Fibroblast of skin of right biceps (primary cell): ENCODE results near the gene RPL37A.

ENCODE experiments used
- DNase-seq: peaks from one replicate; pipeline ENCODE4 v3.0.0-alpha.2; 2013

RPL37A gene

GRCh38 chr2:216498379-216499352, at the start of gene RPL37A:
Gene RPL37A (plus strand): TSS chr2:216498844. CDS start chr2:216498875, 31 bp downstream.
- peak; percentile 97 for DNase-seq

- DNase-seq = no peak
Observed at GRCh38 chr2:216450346-216450745, 48.3 kb upstream of the RPL37A start.

GRCh38 chr2:216450784-216451183, 47.9 kb upstream of the RPL37A start:
- DNase-seq = no peak

GRCh38 chr2:216453955-216454614, 44.6 kb upstream of the RPL37A start:
- peak; percentile 8 for DNase-seq

DNA sequence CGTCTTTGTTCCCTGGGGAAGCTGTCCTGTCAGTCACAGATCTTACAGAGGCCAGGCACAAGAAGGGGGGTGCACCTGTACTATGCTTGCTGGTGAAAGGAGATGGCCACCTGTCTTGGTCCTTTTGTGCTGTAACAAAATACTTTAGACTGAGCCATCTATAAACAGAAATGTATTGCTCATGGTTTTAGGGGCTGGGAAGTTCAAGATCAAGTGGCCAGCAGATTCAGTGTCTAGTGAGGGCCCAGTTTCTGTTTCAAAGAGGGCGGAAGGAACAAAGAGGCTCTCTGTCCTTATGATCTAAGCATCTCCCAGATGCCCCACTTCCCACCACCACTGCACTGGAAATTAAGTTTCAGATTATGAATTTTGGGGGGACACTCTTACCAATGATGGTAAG, 35.5 kb upstream of the RPL37A start:
- no peak for DNase-seq

DNA sequence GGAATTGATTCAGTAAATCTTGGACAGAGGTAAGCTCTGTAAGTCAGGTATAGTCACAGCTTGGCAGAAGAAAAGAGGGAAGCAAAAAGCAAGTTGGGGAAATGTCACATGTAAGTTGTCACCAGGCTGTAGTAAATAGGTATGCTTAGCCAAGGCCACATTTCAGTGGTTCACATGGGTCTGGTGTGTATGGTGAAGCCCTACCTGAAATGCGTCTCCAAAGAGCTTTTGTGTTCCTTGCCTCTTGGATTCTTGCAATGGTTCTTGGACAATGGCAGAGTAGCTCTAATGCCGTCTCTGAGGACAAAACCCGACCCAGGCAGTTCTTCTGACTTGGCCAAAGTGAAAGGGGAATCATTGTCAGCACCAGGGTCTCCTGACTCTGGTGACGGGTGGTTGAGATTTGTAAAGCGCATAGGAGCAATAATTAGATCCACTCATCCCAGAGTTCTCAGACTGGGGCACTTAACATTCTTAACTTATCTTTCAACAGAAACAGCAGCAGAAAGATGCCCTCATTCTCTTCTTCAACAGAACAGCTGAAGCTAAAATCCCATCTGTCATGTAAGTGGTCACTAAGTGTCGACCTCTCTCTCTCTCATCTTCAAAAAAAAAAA, 34.4 kb upstream of the RPL37A start:
- DNase-seq = no peak

- DNase-seq = no peak
Observed at GRCh38 chr2:216465579-216466195, 33.0 kb upstream of the RPL37A start.

DNA sequence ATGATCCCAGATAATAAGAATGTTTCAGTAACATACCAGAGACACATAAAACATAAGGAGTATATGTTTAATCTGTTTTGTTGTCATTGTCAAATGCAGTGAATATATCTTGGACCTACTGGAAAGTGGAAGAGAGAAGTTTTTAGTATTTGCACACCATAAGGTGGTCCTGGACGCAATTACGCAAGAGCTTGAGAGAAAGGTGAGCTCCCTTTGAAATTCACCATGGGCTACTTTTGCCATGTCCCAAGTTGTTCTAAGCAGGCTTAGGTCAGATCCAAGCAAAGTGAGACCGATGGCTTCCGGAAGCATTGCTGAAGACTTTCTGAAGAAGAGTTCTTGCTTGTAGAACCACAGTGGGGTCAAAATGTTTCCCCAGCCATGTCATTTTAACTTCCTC, 30.8 kb upstream of the RPL37A start:
- no peak for DNase-seq

GRCh38 chr2:216469661-216470060, 29.0 kb upstream of the RPL37A start:
- DNase-seq = no peak

GRCh38 chr2:216473187-216473586, 25.5 kb upstream of the RPL37A start:
- no peak for DNase-seq

DNA sequence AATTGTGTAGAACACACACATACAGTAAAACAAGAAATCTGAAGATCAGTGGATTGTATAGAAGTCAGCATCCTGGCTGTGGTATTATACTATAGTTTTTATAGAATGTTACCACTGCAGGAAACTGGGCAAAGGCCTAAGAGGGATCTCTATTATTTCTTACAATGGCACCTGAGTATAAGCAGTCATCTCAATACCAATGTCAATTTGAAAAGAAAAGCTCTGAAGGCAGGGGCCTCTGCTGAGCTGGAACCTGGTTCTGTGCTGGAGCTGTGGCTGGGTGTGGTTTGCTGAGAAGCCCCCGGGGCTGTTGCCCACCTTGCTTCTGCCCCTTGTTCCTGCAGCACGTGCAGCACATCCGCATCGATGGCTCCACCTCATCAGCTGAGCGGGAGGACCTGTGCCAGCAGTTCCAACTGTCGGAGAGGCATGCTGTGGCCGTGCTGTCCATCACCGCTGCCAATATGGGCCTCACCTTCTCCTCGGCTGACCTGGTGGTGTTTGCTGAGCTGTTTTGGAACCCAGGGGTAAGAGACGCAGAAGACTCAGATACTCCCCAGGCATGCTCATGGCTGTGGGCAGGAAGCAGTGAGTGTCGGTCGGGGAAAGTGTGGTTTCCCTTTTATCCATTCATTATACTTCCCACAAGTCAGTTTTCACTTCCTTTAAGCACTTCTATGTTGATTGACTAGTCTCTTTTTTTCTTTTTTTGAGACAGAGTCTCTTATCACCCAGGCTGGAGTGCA, 23.5 kb upstream of the RPL37A start:
- no peak for DNase-seq

- DNase-seq = no peak
Observed at GRCh38 chr2:216475767-216476166, 22.9 kb upstream of the RPL37A start.

DNA sequence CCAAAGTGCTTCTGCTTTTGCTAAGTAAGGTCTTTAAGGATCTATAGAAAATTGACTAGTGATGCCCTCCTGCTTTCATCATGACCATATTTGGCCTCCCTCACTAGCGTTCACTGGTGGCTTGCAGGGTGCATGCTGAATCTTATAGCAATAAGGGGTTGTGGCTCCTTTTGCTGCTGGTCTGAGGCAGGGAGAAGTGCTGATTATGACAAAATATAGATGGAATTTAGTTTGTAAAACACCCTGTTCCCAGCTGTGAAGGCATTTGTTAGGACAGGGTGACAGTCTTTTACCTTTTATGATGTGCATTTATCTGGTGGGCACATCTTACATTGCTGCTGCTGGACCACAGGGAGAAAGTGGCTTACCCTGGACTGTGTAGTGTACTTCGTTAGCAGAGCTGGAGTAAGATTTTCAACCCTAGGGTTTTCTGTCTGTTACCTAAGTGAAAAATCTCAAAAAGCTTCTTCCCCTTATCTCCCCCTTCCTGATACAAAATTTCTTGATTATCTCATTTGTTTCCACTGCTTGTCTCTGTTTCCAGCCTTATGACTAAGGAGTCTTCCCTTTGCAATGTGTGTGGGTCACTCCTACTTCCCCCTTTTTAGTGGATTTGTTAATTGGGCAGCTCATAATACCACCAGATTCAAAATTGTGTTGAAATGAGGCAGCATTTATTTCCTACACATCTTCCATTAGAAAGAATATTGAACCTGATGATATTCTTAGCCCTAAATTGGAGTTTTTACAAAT, 21.2 kb upstream of the RPL37A start:
- no peak for DNase-seq

DNA sequence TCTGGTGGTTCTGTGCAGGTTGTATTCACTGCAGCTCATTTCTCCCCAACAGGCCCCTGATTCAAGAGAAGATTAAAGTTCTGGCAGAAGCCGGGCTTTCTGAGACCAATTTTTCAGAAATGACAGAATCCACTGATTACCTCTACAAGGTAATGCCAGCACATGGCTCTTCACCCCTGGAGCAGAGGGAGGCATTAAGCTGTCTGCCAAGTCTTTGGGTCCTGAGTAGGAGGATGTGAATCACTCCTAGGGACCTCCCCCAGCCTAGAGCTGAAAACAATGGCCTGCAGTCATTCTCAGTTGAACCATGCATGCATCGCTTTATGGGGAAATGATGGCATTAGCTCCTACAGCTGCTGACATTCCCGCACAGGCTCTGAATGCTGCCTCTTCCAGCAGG, 20.5 kb upstream of the RPL37A start:
- peak; percentile 81 for DNase-seq

GRCh38 chr2:216478791-216479190, 19.9 kb upstream of the RPL37A start:
- DNase-seq = no peak

- DNase-seq = no peak
Observed at GRCh38 chr2:216480221-216480620, 18.4 kb upstream of the RPL37A start.

GRCh38 chr2:216482640-216483039, 16.0 kb upstream of the RPL37A start:
- no peak for DNase-seq

GRCh38 chr2:216485237-216485636, 13.4 kb upstream of the RPL37A start:
- DNase-seq = no peak

DNA sequence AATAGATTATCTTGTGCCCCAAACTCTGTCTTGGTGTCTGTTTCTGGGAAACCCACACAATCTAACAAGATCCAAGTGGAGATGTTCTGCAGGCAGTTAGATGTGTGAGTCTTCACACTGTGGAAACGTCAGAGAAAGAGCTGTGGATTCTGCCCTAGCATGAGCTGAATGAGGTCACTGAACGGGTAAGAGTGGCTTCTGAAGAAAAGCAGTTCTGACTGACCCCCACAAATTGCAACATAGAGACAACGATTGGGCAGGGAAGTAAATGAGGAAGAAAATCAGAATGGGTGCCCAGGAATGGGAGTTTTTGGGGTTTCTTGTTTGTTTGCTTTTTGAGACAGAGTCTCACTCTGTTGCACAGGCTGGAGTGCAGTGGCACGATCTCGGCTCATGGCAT, 12.9 kb upstream of the RPL37A start:
- no peak for DNase-seq

DNA sequence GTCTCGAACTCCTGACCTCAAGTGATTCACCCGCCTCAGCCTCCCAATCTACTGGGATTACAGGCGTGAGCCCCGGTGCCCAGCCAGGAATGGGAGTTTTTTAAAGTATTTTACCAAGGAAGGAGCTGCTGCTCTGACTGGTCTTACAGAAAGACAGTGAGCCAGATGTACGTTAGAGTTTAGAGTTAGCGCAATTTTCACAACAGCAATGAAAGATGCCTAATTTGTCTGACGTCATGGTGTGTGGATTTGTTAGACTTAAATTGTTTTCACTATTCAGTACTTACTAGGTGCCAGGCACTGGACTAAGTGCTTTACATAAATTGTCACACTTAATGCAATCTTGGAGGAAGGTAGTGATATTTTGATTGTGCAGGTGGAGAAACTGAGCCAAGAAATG, 12.4 kb upstream of the RPL37A start:
- no peak for DNase-seq

- no peak for DNase-seq
Observed at GRCh38 chr2:216486708-216487107, 11.9 kb upstream of the RPL37A start.

GRCh38 chr2:216490061-216490460, 8.6 kb upstream of the RPL37A start:
- peak; percentile 83 for DNase-seq
